GM18520 (cell line): Measurements from ENCODE around the gene TMEM181.
"Not testable (repeated sequence)": the region's sequence is repeated elsewhere in the genome, so short reads cannot be mapped to it uniquely, and the experiment has no call there.

Experiments
- ATAC-seq: cut with Tn5 transposase; IDR thresholded peaks from one replicate; pipeline ENCODE4 v1.9.1; 2021; ENCODE audit not compliant: unreplicated experiment

Gene TMEM181

GRCh38 chr6:158620963-158621693 is 61.2 kb downstream of the TMEM181 start:
- no peak for ATAC-seq

GRCh38 chr6:158621694-158622544 is 62.0 kb downstream of the TMEM181 start:
- ATAC-seq, result no peak

GRCh38 chr6:158622545-158623190 is 62.8 kb downstream of the TMEM181 start:
- ATAC-seq, result no peak

- ATAC-seq, result no peak
Observed at GRCh38 chr6:158624684-158625682, 65.1 kb downstream of the TMEM181 start.

GRCh38 chr6:158625881-158626305 is 66.0 kb downstream of the TMEM181 start:
- no peak for ATAC-seq

- no peak for ATAC-seq
Observed at GRCh38 chr6:158626360-158627167, 66.7 kb downstream of the TMEM181 start.

- no peak for ATAC-seq
Observed at GRCh38 chr6:158627168-158627939, 67.5 kb downstream of the TMEM181 start.

GRCh38 chr6:158627940-158628211 is 68.0 kb downstream of the TMEM181 start:
- no peak for ATAC-seq

GRCh38 chr6:158628542-158628941 is 68.7 kb downstream of the TMEM181 start:
- ATAC-seq, result no peak

- no peak for ATAC-seq
Observed at GRCh38 chr6:158629367-158630221, 69.7 kb downstream of the TMEM181 start.

- ATAC-seq, result no peak
Observed at GRCh38 chr6:158630938-158631616, 71.2 kb downstream of the TMEM181 start.

- ATAC-seq, result no peak
Observed at GRCh38 chr6:158631678-158632537, 72.0 kb downstream of the TMEM181 start.

- ATAC-seq, result not testable (repeated sequence)
Observed at GRCh38 chr6:158632538-158633119, 72.7 kb downstream of the TMEM181 start.

- ATAC-seq, result no peak
Observed at GRCh38 chr6:158633127-158633526, 73.2 kb downstream of the TMEM181 start.

- ATAC-seq, result no peak
Observed at GRCh38 chr6:158634695-158635426, 75.0 kb downstream of the TMEM181 start.
